Liver (tissue), 10 donors: ENCODE results near the gene SIAH1. TPM values are rescaled to one million over a fixed set of nuclear protein-coding genes. Genes with fewer than 3 reads are reported as not detected.

ENCODE experiments used
- DNase-seq: peaks from one replicate; pipeline ENCODE4 v3.0.0-alpha.2; 2017; ENCODE audit warnings: low spot score
- H3K27ac ChIP-seq, 2 donors: one replicate each; pipeline ENCODE4 v1.7.0; 2013; ENCODE audit warnings: inconsistent platforms in 2 of 2, low read length in 2 of 2, control low read depth in 1 of 2, low read depth in 1 of 2, mild to moderate bottlenecking in 1 of 2
- H3K27me3 ChIP-seq, 4 donors: one replicate each; pipeline versions ENCODE4 v1.6.1 to v1.7.0; 2013; ENCODE audit warnings: low read length in 3 of 4, inconsistent platforms in 1 of 4, mild to moderate bottlenecking in 1 of 4, moderate library complexity in 1 of 4; ENCODE audit not compliant: control insufficient read depth in 4 of 4, insufficient read depth in 4 of 4
- H3K36me3 ChIP-seq, 4 donors: one replicate each; pipeline versions ENCODE4 v1.6.1 to v1.7.0; 2013; ENCODE audit warnings: low read length in 3 of 4, mild to moderate bottlenecking in 3 of 4, low read depth in 1 of 4, moderate library complexity in 1 of 4; ENCODE audit not compliant: control insufficient read depth in 4 of 4, insufficient read depth in 3 of 4
- H3K4me1 ChIP-seq, 4 donors: one replicate each; pipeline versions ENCODE4 v1.6.1 to v1.7.0; 2013; ENCODE audit warnings: low read length in 3 of 4, mild to moderate bottlenecking in 3 of 4, moderate library complexity in 1 of 4; ENCODE audit not compliant: control insufficient read depth in 4 of 4, insufficient read depth in 4 of 4
- H3K4me3 ChIP-seq, 3 donors: one replicate each; pipeline versions ENCODE4 v1.6.1 to v1.7.0; 2013; ENCODE audit warnings: low read length in 3 of 3, control low read depth in 1 of 3, low read depth in 1 of 3, mild to moderate bottlenecking in 1 of 3
- H3K9ac ChIP-seq, 2 donors: one replicate each; pipeline ENCODE4 v1.7.0; 2013; ENCODE audit warnings: low read length in 2 of 2, mild to moderate bottlenecking in 2 of 2, moderate library complexity in 2 of 2, control low read depth in 1 of 2, low read depth in 1 of 2
- H3K9me3 ChIP-seq, 4 donors: one replicate each; pipeline versions ENCODE4 v1.6.1 to v1.7.0; 2013; ENCODE audit warnings: low read length in 3 of 4; ENCODE audit not compliant: control insufficient read depth in 4 of 4
- FOXA1 ChIP-seq: IDR thresholded peaks from 2 replicates; pipeline ENCODE4 v1.6.1; 2016; ENCODE audit warnings: antibody characterized with exemption
- GABPA ChIP-seq, 2 donors: IDR thresholded peaks in 1 of 2; conservative IDR thresholded peaks in 1 of 2; 2 replicates each; pipeline ENCODE4 v1.6.1; 2016; ENCODE audit warnings: antibody characterized with exemption in 2 of 2, mild to moderate bottlenecking in 1 of 2, moderate library complexity in 1 of 2
- JUND ChIP-seq, 2 donors: IDR thresholded peaks; 2 replicates each; pipeline ENCODE4 v1.6.1; 2016; ENCODE audit warnings: antibody characterized with exemption in 2 of 2
- NR2F2 ChIP-seq: IDR thresholded peaks from 2 replicates; pipeline ENCODE4 v1.6.1; 2016; ENCODE audit warnings: antibody characterized with exemption
- RAD21 ChIP-seq, 2 donors: IDR thresholded peaks; 2 replicates each; pipeline ENCODE4 v1.6.1; 2016; ENCODE audit warnings: antibody characterized with exemption in 2 of 2, mild to moderate bottlenecking in 2 of 2
- SP1 ChIP-seq: IDR thresholded peaks from 2 replicates; pipeline ENCODE4 v1.6.1; 2018; ENCODE audit warnings: antibody characterized with exemption, mild to moderate bottlenecking
- TAF1 ChIP-seq: conservative IDR thresholded peaks from 2 replicates; pipeline ENCODE4 v1.6.1; 2016; ENCODE audit warnings: antibody characterized with exemption, mild to moderate bottlenecking
- WGBS: extraction: QIAGEN DNeasy Blood & Tissue Kit; methylation state at CpG from one replicate; pipeline ENCODE4 v1.1.7; 2013; 5-methylcytosine and 5-hydroxymethylcytosine counted together
- polyA plus RNA-seq, 2 donors: library from polyadenylated mRNA; stranded (reverse) in 1 of 2; unstranded in 1 of 2; fragments of 200-250 nt in 1 of 2; fragments of >200 nt in 1 of 2; fragmentation: Nextera tagmentation in 1 of 2; extraction: Ambion mirVana in 1 of 2; gene quantifications; one replicate each; pipeline versions ENCODE4 v1.2.1 to v1.2.3, GENCODE V29; 2013 to 2015
- small RNA-seq: library from RNA; depleted of rRNA; stranded (forward); fragments of <200 nt; gene quantifications from one replicate; pipeline ENCODE3, GENCODE V24; 2014
- total RNA-seq, 2 donors: library from RNA; depleted of rRNA; stranded (reverse); fragments of >200 nt; gene quantifications; one replicate each; pipeline ENCODE4 v1.2.3, GENCODE V29; 2014
- TF ChIP-seq, protein P1 (sequence below): IDR thresholded peaks from 2 replicates; pipeline ENCODE4 v1.6.1; 2016; ENCODE audit warnings: antibody characterized with exemption
- TF ChIP-seq, protein P2 (sequence below): fragments of 150-350 bp; IDR thresholded peaks from 2 replicates; pipeline ENCODE4 v1.5.1; 2017; ENCODE audit warnings: improper control_type of control experiment, low read depth, low read length; ENCODE audit not compliant: missing input control
- TF ChIP-seq, protein P3 (sequence below): IDR thresholded peaks from 2 replicates; pipeline ENCODE4 v1.6.1; 2016; ENCODE audit warnings: antibody characterized with exemption
- donor health status: healthy.
- donor health status: healthy.
- donor health status: healthy.
- donor health status: healthy.
- donor health status: healthy.

Gene SIAH1
- total and polyA plus RNA-seq, 4 donors: 6.7 to 17.3 (median 15.8) TPM

DNA sequence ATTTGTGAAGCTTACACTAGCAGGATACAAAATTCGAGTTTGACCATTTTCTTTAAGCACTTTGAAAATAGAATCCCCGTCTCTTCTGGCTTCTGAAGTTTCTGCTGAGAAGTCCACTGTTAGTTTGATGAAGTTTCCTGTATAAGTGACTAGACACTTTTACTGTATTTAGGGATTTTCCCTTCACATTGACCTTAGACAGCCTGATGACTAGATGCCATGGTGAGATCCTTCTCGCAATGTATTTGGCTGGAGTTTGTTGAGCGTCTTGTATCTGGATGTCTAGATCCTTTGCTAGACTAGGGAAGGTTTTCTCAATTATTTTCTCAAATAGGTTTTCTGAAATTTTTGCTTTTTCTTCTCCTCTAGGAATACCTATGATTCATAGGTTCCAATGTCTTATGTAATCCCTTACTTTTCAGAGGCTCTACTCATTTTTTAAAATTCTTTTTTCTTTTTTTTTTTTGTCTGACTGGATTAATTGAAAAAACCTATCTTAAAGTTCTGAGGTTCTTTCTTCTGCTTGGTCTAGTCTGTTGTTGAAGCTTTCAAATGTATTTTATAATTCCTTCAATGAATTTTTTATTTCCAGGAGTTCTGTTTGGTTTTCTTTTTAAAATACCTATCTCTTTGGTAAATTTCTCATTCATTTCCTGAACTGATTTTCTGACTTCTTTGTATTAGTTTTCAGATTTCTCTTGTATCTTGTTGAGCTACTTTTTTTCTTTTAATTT is 74.1 kb downstream of the SIAH1 start:
- Histone ChIP-seq H3K27me3 (no peaks in the 10 kb centered on the region), H3K9ac (no peak overlapping the region), H3K36me3 (peaks cover 3 to 59% (median 44%) of the 10 kb centered on the region in 4 donors), H3K4me3 (no peak overlapping the region), H3K27ac (no peak overlapping the region), H3K4me1 (no peaks in the 10 kb centered on the region), H3K9me3 (peaks cover 0 to 1% (median 0%) of the 10 kb centered on the region in 4 donors)
- WGBS: 99% methylated on average over 4 of the region's 4 CpGs
- TF ChIP-seq, protein P1, sequence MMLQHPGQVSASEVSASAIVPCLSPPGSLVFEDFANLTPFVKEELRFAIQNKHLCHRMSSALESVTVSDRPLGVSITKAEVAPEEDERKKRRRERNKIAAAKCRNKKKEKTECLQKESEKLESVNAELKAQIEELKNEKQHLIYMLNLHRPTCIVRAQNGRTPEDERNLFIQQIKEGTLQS: no peak
- no peak for TF ChIP-seq FOXA1
- no peak for TF ChIP-seq JUND (IDR thresholded peaks at IDR 0.05)
- TF ChIP-seq, protein P2, sequence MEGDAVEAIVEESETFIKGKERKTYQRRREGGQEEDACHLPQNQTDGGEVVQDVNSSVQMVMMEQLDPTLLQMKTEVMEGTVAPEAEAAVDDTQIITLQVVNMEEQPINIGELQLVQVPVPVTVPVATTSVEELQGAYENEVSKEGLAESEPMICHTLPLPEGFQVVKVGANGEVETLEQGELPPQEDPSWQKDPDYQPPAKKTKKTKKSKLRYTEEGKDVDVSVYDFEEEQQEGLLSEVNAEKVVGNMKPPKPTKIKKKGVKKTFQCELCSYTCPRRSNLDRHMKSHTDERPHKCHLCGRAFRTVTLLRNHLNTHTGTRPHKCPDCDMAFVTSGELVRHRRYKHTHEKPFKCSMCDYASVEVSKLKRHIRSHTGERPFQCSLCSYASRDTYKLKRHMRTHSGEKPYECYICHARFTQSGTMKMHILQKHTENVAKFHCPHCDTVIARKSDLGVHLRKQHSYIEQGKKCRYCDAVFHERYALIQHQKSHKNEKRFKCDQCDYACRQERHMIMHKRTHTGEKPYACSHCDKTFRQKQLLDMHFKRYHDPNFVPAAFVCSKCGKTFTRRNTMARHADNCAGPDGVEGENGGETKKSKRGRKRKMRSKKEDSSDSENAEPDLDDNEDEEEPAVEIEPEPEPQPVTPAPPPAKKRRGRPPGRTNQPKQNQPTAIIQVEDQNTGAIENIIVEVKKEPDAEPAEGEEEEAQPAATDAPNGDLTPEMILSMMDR: no peak
- TF ChIP-seq TAF1: no peak
- TF ChIP-seq, protein P3, sequence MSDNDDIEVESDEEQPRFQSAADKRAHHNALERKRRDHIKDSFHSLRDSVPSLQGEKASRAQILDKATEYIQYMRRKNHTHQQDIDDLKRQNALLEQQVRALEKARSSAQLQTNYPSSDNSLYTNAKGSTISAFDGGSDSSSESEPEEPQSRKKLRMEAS: no peak
- no peak for TF ChIP-seq GABPA (IDR thresholded peaks at IDR 0.05 in 1 of 2, conservative IDR thresholded peaks at IDR 0.05 in 1 of 2)
- TF ChIP-seq RAD21 (IDR thresholded peaks at IDR 0.05): no peak
- no peak for TF ChIP-seq SP1
- TF ChIP-seq NR2F2: no peak
- no peak for DNase-seq

Small RNAs within 50 kb of the gene (small RNA-seq; reads per million reads assigned to genes)
- gene RF00017: not detected

Other genes with a start within 250 kb of the SIAH1 start
- gene ABCC12, start 229.4 kb downstream of the SIAH1 start, total RNA-seq: under 1 TPM in 1 of 2 donors, not detected in 1; 0.25 TPM
- gene ABCC12, start 229.4 kb downstream of the SIAH1 start, polyA plus RNA-seq: not detected
- 100 to 1,000 TPM in 1 of 2 donors, 10 to 100 TPM in 1; 30.0 to 304 TPM for gene LONP2, start 141.1 kb downstream of the SIAH1 start, total RNA-seq
- gene LONP2, start 141.1 kb downstream of the SIAH1 start, polyA plus RNA-seq: 10 to 100 TPM; 50.6 to 55.0 TPM
- 10 to 100 TPM in 1 of 2 donors, 1 to 10 TPM in 1; 1.4 to 22.3 TPM for gene ABCC11, start 137.9 kb downstream of the SIAH1 start, total RNA-seq
- 1 to 10 TPM; 2.5 to 2.8 TPM for gene ABCC11, start 137.9 kb downstream of the SIAH1 start, polyA plus RNA-seq
- 10 to 100 TPM; 10.8 to 14.5 TPM for gene N4BP1, start 224.8 kb upstream of the SIAH1 start, total RNA-seq
- gene N4BP1, start 224.8 kb upstream of the SIAH1 start, polyA plus RNA-seq: 1 to 10 TPM; 4.4 to 5.7 TPM